A673 (cell line): ENCODE data around the gene REN.

Source experiments
- EZH2 ChIP-seq: fragments of 200-600 bp; sonication (generic); IDR thresholded peaks from 2 replicates; pipeline ENCODE4 v1.6.1; 2017; ENCODE audit warnings: borderline replicate concordance, low read depth, mild to moderate bottlenecking, mixed read lengths, antibody characterized with exemption, low read length; ENCODE audit not compliant: poor library complexity, severe bottlenecking
- TF ChIP-seq, protein P1 (sequence below): fragments of 300-800, 200-600 bp; sonication (generic); conservative IDR thresholded peaks from 2 replicates; pipeline ENCODE4 v1.5.1; 2017; ENCODE audit warnings: low read depth, mild to moderate bottlenecking, antibody characterized with exemption, low read length, moderate library complexity, mixed read lengths

DNA sequence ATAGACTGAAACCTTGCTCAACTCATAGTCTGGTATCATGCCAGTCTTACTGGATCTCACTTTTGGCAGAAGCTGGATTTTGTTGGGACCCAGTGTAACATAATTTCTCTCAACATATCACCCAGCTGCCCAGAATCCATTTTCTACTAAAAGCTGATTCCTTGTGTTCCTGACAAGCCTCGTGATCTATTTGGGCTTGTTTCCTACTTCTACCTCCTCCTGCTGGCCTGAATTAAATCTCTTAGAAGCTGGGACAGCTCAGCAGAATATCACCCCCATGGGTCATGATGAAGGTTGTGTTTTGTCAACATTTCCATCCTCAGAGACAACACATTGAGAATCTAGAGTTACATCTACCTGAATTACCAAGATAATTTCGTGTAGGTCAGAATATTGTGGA, 40.0 kb upstream of the REN start:
- TF ChIP-seq, protein P1, sequence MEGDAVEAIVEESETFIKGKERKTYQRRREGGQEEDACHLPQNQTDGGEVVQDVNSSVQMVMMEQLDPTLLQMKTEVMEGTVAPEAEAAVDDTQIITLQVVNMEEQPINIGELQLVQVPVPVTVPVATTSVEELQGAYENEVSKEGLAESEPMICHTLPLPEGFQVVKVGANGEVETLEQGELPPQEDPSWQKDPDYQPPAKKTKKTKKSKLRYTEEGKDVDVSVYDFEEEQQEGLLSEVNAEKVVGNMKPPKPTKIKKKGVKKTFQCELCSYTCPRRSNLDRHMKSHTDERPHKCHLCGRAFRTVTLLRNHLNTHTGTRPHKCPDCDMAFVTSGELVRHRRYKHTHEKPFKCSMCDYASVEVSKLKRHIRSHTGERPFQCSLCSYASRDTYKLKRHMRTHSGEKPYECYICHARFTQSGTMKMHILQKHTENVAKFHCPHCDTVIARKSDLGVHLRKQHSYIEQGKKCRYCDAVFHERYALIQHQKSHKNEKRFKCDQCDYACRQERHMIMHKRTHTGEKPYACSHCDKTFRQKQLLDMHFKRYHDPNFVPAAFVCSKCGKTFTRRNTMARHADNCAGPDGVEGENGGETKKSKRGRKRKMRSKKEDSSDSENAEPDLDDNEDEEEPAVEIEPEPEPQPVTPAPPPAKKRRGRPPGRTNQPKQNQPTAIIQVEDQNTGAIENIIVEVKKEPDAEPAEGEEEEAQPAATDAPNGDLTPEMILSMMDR = no peak
- no peak for TF ChIP-seq EZH2
